H9 (cell line): ENCODE data around the gene KRR1. TPM values are rescaled to one million over a fixed set of nuclear protein-coding genes. Genes with fewer than 3 reads are reported as not detected.
"Not testable (repeated sequence)": the region's sequence is repeated elsewhere in the genome, so short reads cannot be mapped to it uniquely, and the experiment has no call there.

Experiments
- DNase-seq: peaks from one replicate; pipeline ENCODE4 v3.0.0-alpha.2; 2017
- H2AFZ ChIP-seq: one replicate; pipeline ENCODE4 v1.6.1; 2013; ENCODE audit warnings: mild to moderate bottlenecking, low read length, control low read depth, moderate library complexity
- H2AK5ac ChIP-seq: 2 replicates; pipeline ENCODE4 v1.6.1; 2013; ENCODE audit warnings: low read length, control low read depth, mixed read lengths; ENCODE audit not compliant: insufficient read length
- H2BK120ac ChIP-seq: one replicate; pipeline ENCODE4 v1.6.1; 2013; ENCODE audit warnings: low read depth, mild to moderate bottlenecking, low read length, control low read depth, inconsistent platforms; ENCODE audit not compliant: poor library complexity, severe bottlenecking
- H2BK12ac ChIP-seq: 2 replicates; pipeline ENCODE4 v1.6.1; 2013; ENCODE audit warnings: low read length, control low read depth, mixed read lengths, low read depth; ENCODE audit not compliant: insufficient read length
- H2BK15ac ChIP-seq: 2 replicates; pipeline ENCODE4 v1.6.1; 2013; ENCODE audit warnings: low read depth, low read length, control low read depth
- H2BK20ac ChIP-seq: one replicate; pipeline ENCODE4 v1.6.1; 2013; ENCODE audit warnings: low read depth, mild to moderate bottlenecking, low read length, control low read depth, inconsistent platforms; ENCODE audit not compliant: poor library complexity, severe bottlenecking
- H2BK5ac ChIP-seq: 2 replicates; pipeline ENCODE4 v1.6.1; 2013; ENCODE audit warnings: low read length, control low read depth, mixed read lengths; ENCODE audit not compliant: insufficient read length
- H3K14ac ChIP-seq: 2 replicates; pipeline ENCODE4 v1.6.1; 2013; ENCODE audit warnings: low read length, control low read depth; ENCODE audit not compliant: insufficient read depth
- H3K18ac ChIP-seq: 2 replicates; pipeline ENCODE4 v1.6.1; 2013; ENCODE audit warnings: low read depth, mild to moderate bottlenecking, mixed read lengths, low read length, control low read depth; ENCODE audit not compliant: insufficient read length
- H3K23ac ChIP-seq: 2 replicates; pipeline ENCODE4 v1.6.1; 2013; ENCODE audit warnings: low read length, control low read depth, mixed read lengths, low read depth; ENCODE audit not compliant: insufficient read length
- H3K23me2 ChIP-seq: 2 replicates; pipeline ENCODE4 v1.6.1; 2013; ENCODE audit warnings: low read depth, mild to moderate bottlenecking, mixed read lengths, low read length, control low read depth; ENCODE audit not compliant: insufficient read length, poor library complexity, severe bottlenecking
- H3K27ac ChIP-seq: 2 replicates; pipeline ENCODE4 v1.5.1; 2013; ENCODE audit warnings: low read length, control low read depth, mixed read lengths, low read depth; ENCODE audit not compliant: insufficient read length
- H3K27me3 ChIP-seq: 2 replicates; pipeline ENCODE4 v1.6.1; 2013; ENCODE audit warnings: low read length, control low read depth, inconsistent platforms; ENCODE audit not compliant: insufficient read depth
- H3K4ac ChIP-seq: 2 replicates; pipeline ENCODE4 v1.6.1; 2013; ENCODE audit warnings: low read depth, mild to moderate bottlenecking, control low read depth, inconsistent platforms, low read length, moderate library complexity
- H3K4me1 ChIP-seq: 2 replicates; pipeline ENCODE4 v1.6.1; 2013; ENCODE audit warnings: low read length, control low read depth, inconsistent platforms; ENCODE audit not compliant: insufficient read depth
- H3K4me2 ChIP-seq: 2 replicates; pipeline ENCODE4 v1.6.1; 2013; ENCODE audit warnings: low read length, control low read depth, mixed read lengths; ENCODE audit not compliant: insufficient read length, insufficient read depth
- H3K56ac ChIP-seq: 2 replicates; pipeline ENCODE4 v1.6.1; 2013; ENCODE audit warnings: low read depth, mild to moderate bottlenecking, mixed read lengths, low read length, control low read depth; ENCODE audit not compliant: insufficient read length
- H3K79me1 ChIP-seq: 2 replicates; pipeline ENCODE4 v1.6.1; 2013; ENCODE audit warnings: low read depth, mild to moderate bottlenecking, moderate library complexity, low read length, control low read depth, inconsistent platforms; ENCODE audit not compliant: insufficient read depth, poor library complexity, severe bottlenecking
- H3K79me2 ChIP-seq: 2 replicates; pipeline ENCODE4 v1.6.1; 2013; ENCODE audit warnings: low read length, control low read depth, inconsistent platforms; ENCODE audit not compliant: insufficient read depth
- H3K9ac ChIP-seq: 2 replicates; pipeline ENCODE4 v1.6.1; 2013; ENCODE audit warnings: low read length, control low read depth, mixed read lengths; ENCODE audit not compliant: insufficient read length; ENCODE audit errors: extremely low read depth
- H3K9me3 ChIP-seq: one replicate; pipeline ENCODE4 v1.6.1; 2013; ENCODE audit warnings: low read depth, low read length, inconsistent platforms; ENCODE audit not compliant: control insufficient read depth
- H3T11ph ChIP-seq: one replicate; pipeline ENCODE4 v1.6.1; 2013; ENCODE audit warnings: mild to moderate bottlenecking, low read length, control low read depth, inconsistent platforms
- H4K20me1 ChIP-seq: one replicate; pipeline ENCODE4 v1.6.1; 2013; ENCODE audit not compliant: control insufficient read depth, insufficient read length, insufficient read depth
- H4K5ac ChIP-seq: 2 replicates; pipeline ENCODE4 v1.6.1; 2013; ENCODE audit warnings: low read depth, mild to moderate bottlenecking, mixed read lengths, low read length, control low read depth; ENCODE audit not compliant: insufficient read length
- H4K8ac ChIP-seq: replicated peaks from 2 replicates; pipeline ENCODE4 v1.6.1; 2013; ENCODE audit warnings: low read length, control low read depth, mixed read lengths, low read depth; ENCODE audit not compliant: insufficient read length
- H4K91ac ChIP-seq: 2 replicates; pipeline ENCODE4 v1.6.1; 2013; ENCODE audit warnings: low read depth, mild to moderate bottlenecking, moderate library complexity, mixed read lengths, low read length, control low read depth; ENCODE audit not compliant: insufficient read length
- H3K27ac Mint-ChIP-seq, 3 experiments: 2 replicates in 2 of 3; 3 replicates in 1 of 3; pipeline ENCODE4 v1.8.0; 2020 to 2021; ENCODE audit warnings: mixed read lengths in 3 of 3, mild to moderate bottlenecking in 1 of 3, moderate library complexity in 1 of 3
- H3K27me3 Mint-ChIP-seq: 2 replicates; pipeline ENCODE4 v1.8.0; 2021; ENCODE audit warnings: low read depth, mild to moderate bottlenecking, moderate library complexity, mixed read lengths
- H3K36me3 Mint-ChIP-seq, 3 experiments: 2 replicates in 2 of 3; 3 replicates in 1 of 3; pipeline ENCODE4 v1.8.0; 2020 to 2021; ENCODE audit warnings: low read depth in 3 of 3, mixed read lengths in 3 of 3; ENCODE audit not compliant: insufficient read depth in 1 of 3
- H3K4me1 Mint-ChIP-seq, 2 experiments: 2 replicates each; pipeline ENCODE4 v1.8.0; 2020; ENCODE audit warnings: mixed read lengths in 2 of 2
- H3K4me3 Mint-ChIP-seq, 2 experiments: 2 replicates in 1 of 2; 3 replicates in 1 of 2; pipeline ENCODE4 v1.8.0; 2020 to 2021; ENCODE audit warnings: mild to moderate bottlenecking in 2 of 2, mixed read lengths in 2 of 2, moderate library complexity in 1 of 2
- H3K9me3 Mint-ChIP-seq, 2 experiments: 2 replicates in 1 of 2; 3 replicates in 1 of 2; pipeline ENCODE4 v1.8.0; 2020; ENCODE audit warnings: mild to moderate bottlenecking in 2 of 2, mixed read lengths in 2 of 2, moderate library complexity in 1 of 2
- WGBS: extraction: QIAGEN DNeasy Blood & Tissue Kit; methylation state at CpG from one replicate; pipeline ENCODE4 v1.1.7; 2013; ENCODE audit warnings: missing lambda C conversion rate, low lambda C conversion rate, mixed read lengths; ENCODE audit not compliant: insufficient read length; ENCODE audit errors: extremely low coverage; 5-methylcytosine and 5-hydroxymethylcytosine counted together
- total RNA-seq: library from RNA; stranded (reverse); gene quantifications from 2 replicates; pipeline ENCODE4 v1.2.1, GENCODE V29; 2021

Gene KRR1
- total RNA-seq, 1 experiment from 2014 or later = 88.9 TPM

- not testable (repeated sequence) for H3K27me3 ChIP-seq, H3K56ac ChIP-seq, H3K23ac ChIP-seq, H2AK5ac ChIP-seq, H3T11ph ChIP-seq, H3K4me1 ChIP-seq, H3K23me2 ChIP-seq, H3K79me2 ChIP-seq, H3K79me1 ChIP-seq, H4K8ac ChIP-seq, H4K5ac ChIP-seq, DNase-seq, H3K4me2 ChIP-seq, H2BK5ac ChIP-seq, H3K9ac ChIP-seq, H3K27ac ChIP-seq, H3K27me3 Mint-ChIP-seq, H3K4ac ChIP-seq, H2BK15ac ChIP-seq, H2BK20ac ChIP-seq, H3K9me3 ChIP-seq, H2AFZ ChIP-seq, H3K18ac ChIP-seq, H2BK12ac ChIP-seq, H2BK120ac ChIP-seq, H3K14ac ChIP-seq, H4K20me1 ChIP-seq, H3K4me3 Mint-ChIP-seq, H3K27ac Mint-ChIP-seq, H4K91ac ChIP-seq
- WGBS = no CpG with 5 or more reads among the region's 4 CpGs
- peaks cover 5 to 12% of the 10 kb centered on the region in 2 experiments; a peak in 2 of 4 replicates for H3K4me1 Mint-ChIP-seq
- H3K9me3 Mint-ChIP-seq = peaks cover 14 to 26% of the 10 kb centered on the region in 2 experiments
- H3K36me3 Mint-ChIP-seq = peaks cover 7 to 23% (median 17%) of the 10 kb centered on the region in 3 experiments
Observed at GRCh38 chr12:75441687-75442449, 69.5 kb downstream of the KRR1 start.

Other genes starting within 250 kb of the KRR1 start
- 3.9 and 4.3 TPM in 2 replicates for gene CAPS2, start 181.3 kb downstream of the KRR1 start, total RNA-seq
- 1.9 and 3.2 TPM in 2 replicates for gene GLIPR1L1, start 176.9 kb downstream of the KRR1 start, total RNA-seq
- gene GLIPR1L2, start 120.5 kb downstream of the KRR1 start, total RNA-seq = 0.09 and 0.35 TPM in 2 replicates
- gene GLIPR1, start 30.9 kb downstream of the KRR1 start, total RNA-seq = 0.09 and 0.13 TPM in 2 replicates